Neuronal stem cell (in vitro differentiated cells): ENCODE measurements around the gene HIVEP2.
A peak's percentile ranks its signal among the peaks of the same experiment; 100 is the strongest.

ENCODE experiments used
- DNase-seq: peaks from one replicate; pipeline ENCODE4 v3.0.0-alpha.2; 2013; ENCODE audit warnings: low spot score
- H2AFZ ChIP-seq: one replicate; pipeline ENCODE4 v1.6.1; 2013; ENCODE audit warnings: mild to moderate bottlenecking, low read length, inconsistent platforms
- H2AK5ac ChIP-seq: 2 replicates; pipeline ENCODE4 v1.6.1; 2013; ENCODE audit warnings: low read depth, mild to moderate bottlenecking, inconsistent platforms, low read length, moderate library complexity, mixed read lengths
- H2BK120ac ChIP-seq: 2 replicates; pipeline ENCODE4 v1.6.1; 2013; ENCODE audit warnings: low read depth, mild to moderate bottlenecking, inconsistent platforms, low read length, moderate library complexity, mixed read lengths
- H2BK12ac ChIP-seq: one replicate; pipeline ENCODE4 v1.6.1; 2013; ENCODE audit warnings: low read length, inconsistent platforms
- H2BK15ac ChIP-seq: 2 replicates; pipeline ENCODE4 v1.6.1; 2013; ENCODE audit warnings: mild to moderate bottlenecking, low read length, inconsistent platforms, mixed read lengths
- H2BK5ac ChIP-seq: one replicate; pipeline ENCODE4 v1.6.1; 2013; ENCODE audit warnings: inconsistent platforms, mild to moderate bottlenecking, low read length, moderate library complexity
- H3K14ac ChIP-seq: one replicate; pipeline ENCODE4 v1.6.1; 2013; ENCODE audit warnings: low read length, inconsistent platforms
- H3K18ac ChIP-seq: 2 replicates; pipeline ENCODE4 v1.6.1; 2013; ENCODE audit warnings: low read length, inconsistent platforms
- H3K23ac ChIP-seq: 2 replicates; pipeline ENCODE4 v1.6.1; 2013; ENCODE audit warnings: low read depth, mild to moderate bottlenecking, mixed read lengths, low read length, inconsistent platforms; ENCODE audit not compliant: poor library complexity
- H3K27ac ChIP-seq: replicated peaks from 3 replicates; pipeline ENCODE4 v1.5.1; 2013; ENCODE audit warnings: low read length, inconsistent platforms
- H3K27me3 ChIP-seq, 3 experiments: 2 replicates each; pipeline ENCODE4 v1.6.1; 2013; ENCODE audit warnings: low read length in 3 of 3, mild to moderate bottlenecking in 2 of 3, inconsistent platforms in 1 of 3, low read depth in 1 of 3, mixed read lengths in 1 of 3, moderate library complexity in 1 of 3; ENCODE audit not compliant: control insufficient read depth in 3 of 3, insufficient read depth in 3 of 3
- H3K36me3 ChIP-seq, 2 donors: replicated peaks in 1 of 2; 2 replicates each; pipeline ENCODE4 v1.6.1; 2013; ENCODE audit warnings: low read length in 2 of 2; ENCODE audit not compliant: control insufficient read depth in 2 of 2, insufficient read depth in 2 of 2
- H3K4ac ChIP-seq: 2 replicates; pipeline ENCODE4 v1.6.1; 2013; ENCODE audit warnings: inconsistent platforms, mild to moderate bottlenecking, low read length, moderate library complexity
- H3K4me1 ChIP-seq, 2 donors: 1 replicate in 1 of 2; 2 replicates in 1 of 2; pipeline ENCODE4 v1.6.1; 2013; ENCODE audit warnings: low read length in 2 of 2, low read depth in 1 of 2; ENCODE audit not compliant: control insufficient read depth in 2 of 2, insufficient read depth in 1 of 2
- H3K4me2 ChIP-seq: one replicate; pipeline ENCODE4 v1.6.1; 2013; ENCODE audit warnings: mild to moderate bottlenecking, low read length, inconsistent platforms; ENCODE audit not compliant: insufficient read depth, poor library complexity, severe bottlenecking
- H3K4me3 ChIP-seq, 2 donors: 2 replicates each; pipeline ENCODE4 v1.5.1; 2013; ENCODE audit warnings: low read length in 2 of 2, mild to moderate bottlenecking in 2 of 2, inconsistent platforms in 1 of 2, moderate library complexity in 1 of 2
- H3K79me1 ChIP-seq: one replicate; pipeline ENCODE4 v1.6.1; 2013; ENCODE audit warnings: low read depth, mild to moderate bottlenecking, inconsistent platforms, low read length, moderate library complexity
- H3K9ac ChIP-seq: one replicate; pipeline ENCODE4 v1.6.1; 2013; ENCODE audit warnings: mild to moderate bottlenecking, low read depth, low read length, inconsistent platforms; ENCODE audit not compliant: poor library complexity
- H3K9me3 ChIP-seq, 2 donors: replicated peaks in 1 of 2; 2 replicates each; pipeline versions ENCODE3 to v1.6.1; 2013; ENCODE audit warnings: low read length in 2 of 2, mild to moderate bottlenecking in 2 of 2, inconsistent platforms in 1 of 2, low read depth in 1 of 2, mixed read lengths in 1 of 2, moderate library complexity in 1 of 2; ENCODE audit not compliant: control insufficient read depth in 2 of 2, insufficient read depth in 1 of 2
- H4K8ac ChIP-seq: one replicate; pipeline ENCODE4 v1.6.1; 2013; ENCODE audit warnings: low read depth, mild to moderate bottlenecking, inconsistent platforms, low read length, moderate library complexity
- H4K91ac ChIP-seq: one replicate; pipeline ENCODE4 v1.6.1; 2013; ENCODE audit warnings: low read length, low read depth, mild to moderate bottlenecking, inconsistent platforms; ENCODE audit not compliant: poor library complexity
- WGBS, 2 donors: extraction: QIAGEN DNeasy Blood & Tissue Kit; methylation state at CpG; one replicate each; pipeline ENCODE4 v1.1.7; 2013; ENCODE audit warnings: missing lambda C conversion rate in 2 of 2, mixed read lengths in 1 of 2; ENCODE audit not compliant: insufficient read length in 2 of 2, insufficient replicate concordance in 1 of 2; ENCODE audit errors: extremely low coverage in 2 of 2; 5-methylcytosine and 5-hydroxymethylcytosine counted together

HIVEP2 gene

GRCh38 chr6:142810952-142811514 lies 133.9 kb downstream of the HIVEP2 start:
- no CpG with 5 or more reads among the region's 6 CpGs for WGBS, 2 donors
- Histone ChIP-seq H3K27ac (no peak overlapping the region), H2AK5ac (no peak overlapping the region), H3K4ac (no peak overlapping the region), H3K23ac (no peak overlapping the region), H3K9me3 (no peaks in the 10 kb centered on the region), H3K14ac (no peak overlapping the region), H2BK15ac (no peak overlapping the region), H4K8ac (no peak overlapping the region), H3K9ac (no peak overlapping the region), H3K4me3 (no peak overlapping the region), H2BK5ac (no peak overlapping the region), H3K4me1 (peaks cover 4 to 11% of the 10 kb centered on the region in 2 donors), H3K79me1 (no peaks in the 10 kb centered on the region), H3K4me2 (no peak overlapping the region), H2BK12ac (no peak overlapping the region), H2BK120ac (no peak overlapping the region), H4K91ac (no peak overlapping the region), H2AFZ (no peak overlapping the region), H3K27me3 (no peaks in the 10 kb centered on the region), H3K36me3 (no peaks in the 10 kb centered on the region), H3K18ac (no peak overlapping the region)
- DNase-seq, result no peak

GRCh38 chr6:142809947-142810346 lies 135.0 kb downstream of the HIVEP2 start:
- Histone ChIP-seq H3K79me1 (no peaks in the 10 kb centered on the region), H2BK12ac (no peak overlapping the region), H3K18ac (no peak overlapping the region), H4K91ac (no peak overlapping the region), H3K23ac (no peak overlapping the region), H2AK5ac (no peak overlapping the region), H4K8ac (no peak overlapping the region), H3K27me3 (no peaks in the 10 kb centered on the region), H3K4me3 (no peak overlapping the region), H2BK15ac (no peak overlapping the region), H2BK120ac (no peak overlapping the region), H3K9ac (no peak overlapping the region), H3K9me3 (no peaks in the 10 kb centered on the region), H2AFZ (no peak overlapping the region), H3K14ac (no peak overlapping the region), H3K4me1 (peaks cover 2 to 11% of the 10 kb centered on the region in 2 donors), H3K4ac (no peak overlapping the region), H3K36me3 (no peaks in the 10 kb centered on the region), H2BK5ac (no peak overlapping the region), H3K27ac (no peak overlapping the region), H3K4me2 (no peak overlapping the region)
- no peak for DNase-seq
- no CpG with 5 or more reads among the region's 2 CpGs for WGBS, 2 donors

- H3K9me3 ChIP-seq, result no peaks in the 10 kb centered on the region
- no peak overlapping the region for H2BK15ac ChIP-seq
- H2BK12ac ChIP-seq, result no peak overlapping the region
- no peak overlapping the region for H2AFZ ChIP-seq
- WGBS, 2 donors, result 100% methylated on average over 1 of the region's 5 CpGs
- no peak overlapping the region for H4K91ac ChIP-seq
- no peak overlapping the region for H4K8ac ChIP-seq
- peak overlapping the region; percentile 40 for H3K23ac ChIP-seq
- H3K4me2 ChIP-seq, result no peak overlapping the region
- no peak overlapping the region for H3K14ac ChIP-seq
- H2AK5ac ChIP-seq, result no peak overlapping the region
- H2BK5ac ChIP-seq, result no peak overlapping the region
- H3K27me3 ChIP-seq, result no peaks in the 10 kb centered on the region
- H3K4me1 ChIP-seq, result peaks cover 2 to 11% of the 10 kb centered on the region in 2 donors
- H3K9ac ChIP-seq, result no peak overlapping the region
- H3K27ac ChIP-seq, result no peak overlapping the region
- no peak overlapping the region for H3K18ac ChIP-seq
- H3K36me3 ChIP-seq, result no peaks in the 10 kb centered on the region
- H2BK120ac ChIP-seq, result no peak overlapping the region
- no peak overlapping the region for H3K4me3 ChIP-seq
- no peak overlapping the region for H3K4ac ChIP-seq
- H3K79me1 ChIP-seq, result no peaks in the 10 kb centered on the region
- DNase-seq, result no peak
Observed at GRCh38 chr6:142808405-142809061, 136.4 kb downstream of the HIVEP2 start.

- H2BK5ac ChIP-seq, result no peak overlapping the region
- no peak overlapping the region for H3K9ac ChIP-seq
- no peaks in the 10 kb centered on the region for H3K27me3 ChIP-seq
- H2AFZ ChIP-seq, result no peak overlapping the region
- no peak overlapping the region for H3K23ac ChIP-seq
- DNase-seq, result no peak
- no peak overlapping the region for H3K27ac ChIP-seq
- no peaks in the 10 kb centered on the region for H3K4me1 ChIP-seq
- H3K14ac ChIP-seq, result no peak overlapping the region
- no peak overlapping the region for H3K4me2 ChIP-seq
- H4K91ac ChIP-seq, result no peak overlapping the region
- no CpG with 5 or more reads among the region's 1 CpG for WGBS, 2 donors
- no peaks in the 10 kb centered on the region for H3K36me3 ChIP-seq
- H2AK5ac ChIP-seq, result no peak overlapping the region
- no peaks in the 10 kb centered on the region for H3K9me3 ChIP-seq
- H3K4me3 ChIP-seq, result no peak overlapping the region
- H2BK120ac ChIP-seq, result no peak overlapping the region
- H2BK12ac ChIP-seq, result no peak overlapping the region
- no peak overlapping the region for H3K4ac ChIP-seq
- no peak overlapping the region for H2BK15ac ChIP-seq
- no peaks in the 10 kb centered on the region for H3K79me1 ChIP-seq
- H4K8ac ChIP-seq, result no peak overlapping the region
- no peak overlapping the region for H3K18ac ChIP-seq
Observed at GRCh38 chr6:142805042-142805441, 139.9 kb downstream of the HIVEP2 start.
